MCF 10A (cell line): Measurements from ENCODE around the gene PTPRG. TPM values are rescaled to one million over a fixed set of nuclear protein-coding genes. Genes with fewer than 3 reads are reported as not detected.

Experiments used
- BruUV-seq: library from RNA; stranded (reverse); fragments of 400-500 nt; replicated peaks from 2 replicates; lab custom pipeline; 2021; lab: Mats Ljungman, UMichigan
- CTCF ChIA-PET: fragments of 300-600 bp; sonication (Branson Sonifier 250); formaldehyde crosslinking; extraction: SDS; loops from one replicate; lab custom pipeline; 2021; ENCODE audit warnings: antibody characterized with exemption, inconsistent platforms; lab: Yijun Ruan, JAX
- POLR2A ChIA-PET: fragments of 300-600, 350-650 bp; sonication (Branson Sonifier 250); formaldehyde crosslinking; extraction: SDS; loops from one replicate; lab custom pipeline; 2020; ENCODE audit warnings: antibody characterized with exemption, inconsistent platforms; lab: Yijun Ruan, JAX
- DNase-seq: peaks from one replicate; pipeline ENCODE4 v3.0.0-alpha.2; 2018; ENCODE audit not compliant: unreplicated experiment
- H3K27ac Mint-ChIP-seq: one replicate; pipeline ENCODE4 v1.8.0; 2022; ENCODE audit warnings: mild to moderate bottlenecking, low read depth, mixed read lengths; ENCODE audit not compliant: unreplicated experiment
- H3K27me3 Mint-ChIP-seq: one replicate; pipeline ENCODE4 v1.8.0; 2022; ENCODE audit warnings: mixed read lengths; ENCODE audit not compliant: insufficient read depth, unreplicated experiment
- H3K36me3 Mint-ChIP-seq: one replicate; pipeline ENCODE4 v1.8.0; 2022; ENCODE audit warnings: mild to moderate bottlenecking, moderate library complexity, mixed read lengths; ENCODE audit not compliant: insufficient read depth, unreplicated experiment
- H3K4me1 Mint-ChIP-seq: one replicate; pipeline ENCODE4 v1.8.0; 2022; ENCODE audit warnings: mixed read lengths; ENCODE audit not compliant: insufficient read depth, unreplicated experiment
- H3K4me3 Mint-ChIP-seq: one replicate; pipeline ENCODE4 v1.8.0; 2022; ENCODE audit warnings: mild to moderate bottlenecking, moderate library complexity, mixed read lengths; ENCODE audit not compliant: unreplicated experiment
- H3K9me3 Mint-ChIP-seq: one replicate; pipeline ENCODE4 v1.8.0; 2022; ENCODE audit warnings: mixed read lengths; ENCODE audit not compliant: unreplicated experiment
- CTCF ChIP-seq: fragments of 200-600 bp; IDR thresholded peaks from one replicate; pipeline ENCODE4 v1.8.0; 2022; ENCODE audit warnings: antibody characterized with exemption, mild to moderate bottlenecking; ENCODE audit not compliant: unreplicated experiment
- intact Hi-C: fragments of 100-400 bp; cut with micrococcal nuclease; formaldehyde crosslinking; loops from 2 replicates; pipeline ENCODE4 v1.14.1; 2022
- total RNA-seq: library from RNA; stranded (reverse); gene quantifications from 2 replicates; pipeline ENCODE4 v1.2.3, GENCODE V29; 2022

PTPRG gene
- total RNA-seq, 1 experiment from 2014 or later = 54.5 TPM

GRCh38 chr3:62131050-62131449 lies 569.7 kb downstream of the PTPRG start:
- TF ChIP-seq CTCF = no peak
- no TSS peak for BruUV-seq
- no peak for DNase-seq
- H3K9me3 Mint-ChIP-seq = no peaks in the 10 kb centered on the region
- CTCF ChIA-PET = interaction anchor here (0.6 to 1.9 kb wide), 7 partner anchors 12 to 329 kb away, joined by 3 to 5 read pairs (median 4); no protein-coding TSS in a partner anchor
- POLR2A ChIA-PET = no interaction called here
- H3K4me3 Mint-ChIP-seq = no peak overlapping the region
- H3K36me3 Mint-ChIP-seq = no peaks in the 10 kb centered on the region
- H3K4me1 Mint-ChIP-seq = peaks cover 20% of the 10 kb centered on the region
- intact Hi-C loops = loop anchor here (1.0 kb wide), 1 partner anchor 273 kb away; no protein-coding TSS in a partner anchor
- H3K27ac Mint-ChIP-seq = no peak overlapping the region
- H3K27me3 Mint-ChIP-seq = no peaks in the 10 kb centered on the region

- peak; percentile 47 for TF ChIP-seq CTCF
- CTCF ChIA-PET = interaction anchor here (0.6 to 1.9 kb wide), 8 partner anchors 11 to 329 kb away, joined by 3 to 5 read pairs (median 3); no protein-coding TSS in a partner anchor
- POLR2A ChIA-PET = no interaction called here
- peak; percentile 32 for DNase-seq
- no peak overlapping the region for H3K27ac Mint-ChIP-seq
- no peaks in the 10 kb centered on the region for H3K36me3 Mint-ChIP-seq
- H3K4me1 Mint-ChIP-seq = peaks cover 20% of the 10 kb centered on the region
- H3K9me3 Mint-ChIP-seq = no peaks in the 10 kb centered on the region
- no peak overlapping the region for H3K4me3 Mint-ChIP-seq
- H3K27me3 Mint-ChIP-seq = no peaks in the 10 kb centered on the region
- intact Hi-C loops = loop anchor here (1.0 kb wide), 1 partner anchor 273 kb away; no protein-coding TSS in a partner anchor
- no TSS peak for BruUV-seq
Observed at GRCh38 chr3:62131620-62132019, 570.2 kb downstream of the PTPRG start.

- POLR2A ChIA-PET = no interaction called here
- no TSS peak for BruUV-seq
- CTCF ChIA-PET = interaction anchor here (0.5 to 1.0 kb wide), 5 partner anchors 14 to 273 kb away, joined by 3 read pairs; no protein-coding TSS in a partner anchor
- Mint-ChIP-seq H3K27me3 (no peaks in the 10 kb centered on the region), H3K4me1 (peaks cover 20% of the 10 kb centered on the region), H3K36me3 (no peaks in the 10 kb centered on the region), H3K4me3 (no peak overlapping the region), H3K9me3 (no peaks in the 10 kb centered on the region), H3K27ac (no peak overlapping the region)
- intact Hi-C loops = no loop called here
- TF ChIP-seq CTCF = no peak
- DNase-seq = no peak
Observed at GRCh38 chr3:62132027-62132602, 570.7 kb downstream of the PTPRG start.

GRCh38 chr3:62133015-62133414 lies 571.6 kb downstream of the PTPRG start:
- no TSS peak for BruUV-seq
- Mint-ChIP-seq H3K27ac (no peak overlapping the region), H3K4me1 (peaks cover 16% of the 10 kb centered on the region), H3K4me3 (no peak overlapping the region), H3K36me3 (no peaks in the 10 kb centered on the region), H3K9me3 (no peaks in the 10 kb centered on the region), H3K27me3 (no peaks in the 10 kb centered on the region)
- POLR2A ChIA-PET = interaction anchor here (0.6 kb wide), 1 partner anchor 385 kb away, joined by 3 read pairs; no protein-coding TSS in a partner anchor
- CTCF ChIA-PET = interaction anchor here (0.7 to 0.8 kb wide), 2 partner anchors 55 to 275 kb away, joined by 3 read pairs; no protein-coding TSS in a partner anchor
- intact Hi-C loops = no loop called here
- no peak for DNase-seq
- no peak for TF ChIP-seq CTCF
